ENCODE results near the gene IL10RB.

IL10RB gene

DNA sequence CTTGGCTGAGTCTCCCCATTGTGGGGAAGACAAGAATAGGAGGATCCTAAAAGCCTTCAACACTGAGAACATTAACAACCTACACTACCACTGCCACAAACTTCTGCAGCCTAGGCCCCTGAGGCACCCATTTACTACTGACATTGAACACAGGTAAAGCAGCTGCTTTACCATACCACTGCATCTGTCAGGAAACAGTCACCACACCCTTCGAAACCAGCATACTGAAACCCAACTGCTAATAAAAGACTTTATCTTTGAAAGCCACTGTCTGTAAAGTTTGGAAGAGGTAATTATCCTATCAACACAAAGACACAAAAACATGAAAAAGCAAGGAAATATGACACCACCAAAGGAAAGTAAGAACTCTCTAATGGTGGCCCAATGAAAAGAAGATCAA is 66.0 kb downstream of the IL10RB start:
- no peak overlapping the region for H3K27ac ChIP-seq
- no peak for DNase-seq
- in situ Hi-C loops (cut with HindIII; ENCODE audit: low pct_ligation_motif_present, low sequenced_read_pairs): no loop called here

GRCh38 chr21:33334191-33334590 is 68.0 kb downstream of the IL10RB start:
- Histone ChIP-seq H3K4me3 (ENCODE audit: low read depth, low read length) (no peak overlapping the region), H3K27ac (no peak overlapping the region), H3K36me3 (replicated peaks) (no peaks in the 10 kb centered on the region), H3K27me3 (replicated peaks) (no peaks in the 10 kb centered on the region)
- DNase-seq: no peak
- TF ChIP-seq CTCF (IDR thresholded peaks at IDR 0.05; ENCODE audit: low read depth, low read length, missing control alignments): no peak
- in situ Hi-C loops (cut with HindIII; ENCODE audit: low pct_ligation_motif_present, low sequenced_read_pairs): no loop called here

More for the DNA sequence above, 66.0 kb downstream of the IL10RB start:
- Histone ChIP-seq H3K4me3 (ENCODE audit: low read depth, low read length) (no peak overlapping the region), H3K36me3 (replicated peaks) (no peaks in the 10 kb centered on the region), H3K27me3 (replicated peaks) (no peaks in the 10 kb centered on the region)
- TF ChIP-seq CTCF (IDR thresholded peaks at IDR 0.05; ENCODE audit: low read depth, low read length, missing control alignments): no peak

DNA sequence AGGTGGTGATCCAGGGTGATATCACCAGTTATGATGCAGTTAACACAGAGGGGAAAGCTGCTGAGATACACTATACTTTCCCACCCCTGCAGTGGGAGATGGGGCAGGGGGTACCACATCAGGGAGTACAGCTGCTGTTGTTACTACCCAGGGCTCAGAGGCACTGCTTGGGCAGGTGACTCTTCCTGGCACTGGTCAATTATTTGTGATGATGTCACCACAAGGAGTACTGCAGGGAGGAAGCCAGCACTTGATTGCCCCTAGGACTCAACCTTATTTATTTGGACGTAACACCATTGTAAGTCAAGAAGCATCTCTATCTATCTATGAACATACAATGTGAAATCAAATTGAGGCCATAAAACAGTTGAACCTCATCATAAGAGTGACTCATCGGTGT is 68.7 kb downstream of the IL10RB start:
- no peaks in the 10 kb centered on the region for H3K27me3 ChIP-seq (replicated peaks)
- in situ Hi-C loops (cut with HindIII; ENCODE audit: low pct_ligation_motif_present, low sequenced_read_pairs): no loop called here
- TF ChIP-seq CTCF (IDR thresholded peaks at IDR 0.05; ENCODE audit: low read depth, low read length, missing control alignments): no peak
- no peaks in the 10 kb centered on the region for H3K36me3 ChIP-seq (replicated peaks)
- DNase-seq: no peak
- H3K4me3 ChIP-seq (ENCODE audit: low read depth, low read length): no peak overlapping the region
- no peak overlapping the region for H3K27ac ChIP-seq

DNA sequence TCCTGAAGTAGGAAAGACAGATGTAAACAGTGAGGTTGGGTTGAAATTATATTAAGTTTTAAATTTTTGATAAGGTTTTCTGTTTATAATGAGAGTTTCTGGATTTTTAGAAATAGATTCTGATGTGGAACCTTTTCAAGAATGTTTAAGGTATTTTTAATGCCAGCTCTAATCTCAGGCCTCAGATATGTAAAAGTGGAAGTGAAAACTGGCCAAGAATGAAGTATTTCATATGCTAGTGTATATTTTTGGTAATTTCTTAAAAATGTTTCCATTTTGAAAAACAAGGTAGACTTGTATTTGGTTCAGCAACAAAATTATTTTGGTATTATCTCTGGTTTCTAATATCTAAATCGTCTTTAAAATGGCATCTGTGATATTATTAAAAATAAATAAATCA is 73.0 kb downstream of the IL10RB start:
- in situ Hi-C loops (cut with HindIII; ENCODE audit: low pct_ligation_motif_present, low sequenced_read_pairs): no loop called here
- no peak for DNase-seq
- Histone ChIP-seq H3K36me3 (replicated peaks) (no peaks in the 10 kb centered on the region), H3K4me3 (ENCODE audit: low read depth, low read length) (no peak overlapping the region), H3K27ac (no peak overlapping the region), H3K27me3 (replicated peaks) (no peaks in the 10 kb centered on the region)
- no peak for TF ChIP-seq CTCF (IDR thresholded peaks at IDR 0.05; ENCODE audit: low read depth, low read length, missing control alignments)

GRCh38 chr21:33339918-33340317 is 73.8 kb downstream of the IL10RB start:
- no peaks in the 10 kb centered on the region for H3K36me3 ChIP-seq (replicated peaks)
- no peak overlapping the region for H3K4me3 ChIP-seq (ENCODE audit: low read depth, low read length)
- TF ChIP-seq CTCF (IDR thresholded peaks at IDR 0.05; ENCODE audit: low read depth, low read length, missing control alignments): no peak
- H3K27me3 ChIP-seq (replicated peaks): no peaks in the 10 kb centered on the region
- in situ Hi-C loops (cut with HindIII; ENCODE audit: low pct_ligation_motif_present, low sequenced_read_pairs): no loop called here
- DNase-seq: no peak
- H3K27ac ChIP-seq: no peak overlapping the region

GRCh38 chr21:33345751-33346238 is 79.6 kb downstream of the IL10RB start:
- in situ Hi-C loops (cut with HindIII; ENCODE audit: low pct_ligation_motif_present, low sequenced_read_pairs): no loop called here
- no peak overlapping the region for H3K27ac ChIP-seq
- H3K36me3 ChIP-seq (replicated peaks): peaks cover 14% of the 10 kb centered on the region
- no peaks in the 10 kb centered on the region for H3K27me3 ChIP-seq (replicated peaks)
- TF ChIP-seq CTCF (IDR thresholded peaks at IDR 0.05; ENCODE audit: low read depth, low read length, missing control alignments): no peak
- H3K4me3 ChIP-seq (ENCODE audit: low read depth, low read length): no peak overlapping the region
- DNase-seq: no peak

Data from brain microvascular endothelial cell (primary cell).